Trophoblast cell (in vitro differentiated cells and primary cell): ENCODE measurements around the gene DNAH9.

Experiments used
- DNase-seq, 2 donors: peaks; one replicate each; pipeline ENCODE4 v3.0.0-alpha.2; 2016
- H2AFZ ChIP-seq: 2 replicates; pipeline ENCODE4 v1.6.1; 2013; ENCODE audit warnings: low read length, moderate library complexity, mild to moderate bottlenecking; ENCODE audit not compliant: insufficient read depth, poor library complexity
- H2AK5ac ChIP-seq: 2 replicates; pipeline ENCODE4 v1.6.1; 2013; ENCODE audit warnings: mild to moderate bottlenecking, low read length
- H2BK120ac ChIP-seq: 2 replicates; pipeline ENCODE4 v1.6.1; 2013; ENCODE audit warnings: low read length, mild to moderate bottlenecking, moderate library complexity; ENCODE audit not compliant: insufficient read depth, poor library complexity
- H2BK12ac ChIP-seq: 2 replicates; pipeline ENCODE4 v1.6.1; 2013; ENCODE audit warnings: mild to moderate bottlenecking, low read length, moderate library complexity
- H2BK5ac ChIP-seq: 2 replicates; pipeline ENCODE4 v1.6.1; 2013; ENCODE audit warnings: low read length, low read depth, moderate library complexity, mild to moderate bottlenecking; ENCODE audit not compliant: poor library complexity
- H3K14ac ChIP-seq: 2 replicates; pipeline ENCODE4 v1.6.1; 2013; ENCODE audit warnings: mild to moderate bottlenecking, low read length
- H3K18ac ChIP-seq: 2 replicates; pipeline ENCODE4 v1.6.1; 2013; ENCODE audit warnings: mild to moderate bottlenecking, low read length
- H3K23ac ChIP-seq: 2 replicates; pipeline ENCODE4 v1.6.1; 2013; ENCODE audit warnings: low read length
- H3K27ac ChIP-seq: 2 replicates; pipeline ENCODE4 v1.5.1; 2013; ENCODE audit warnings: low read depth, mild to moderate bottlenecking, inconsistent platforms, low read length, moderate library complexity
- H3K27me3 ChIP-seq: 2 replicates; pipeline ENCODE4 v1.6.1; 2013; ENCODE audit warnings: inconsistent platforms, mild to moderate bottlenecking, low read length, moderate library complexity; ENCODE audit not compliant: insufficient read depth
- H3K36me3 ChIP-seq, 2 experiments: 1 replicate in 1 of 2; 2 replicates in 1 of 2; pipeline ENCODE4 v1.6.1; 2013; ENCODE audit warnings: low read length in 2 of 2, mild to moderate bottlenecking in 2 of 2, moderate library complexity in 1 of 2; ENCODE audit not compliant: insufficient read depth in 2 of 2, control insufficient read depth in 1 of 2
- H3K4ac ChIP-seq: 2 replicates; pipeline ENCODE4 v1.6.1; 2013; ENCODE audit warnings: low read depth, mild to moderate bottlenecking, low read length, moderate library complexity
- H3K4me1 ChIP-seq, 2 experiments: 1 replicate in 1 of 2; 2 replicates in 1 of 2; pipeline ENCODE4 v1.6.1; 2013; ENCODE audit warnings: low read length in 2 of 2, mild to moderate bottlenecking in 2 of 2, moderate library complexity in 1 of 2; ENCODE audit not compliant: insufficient read depth in 2 of 2, control insufficient read depth in 1 of 2
- H3K4me2 ChIP-seq: 2 replicates; pipeline ENCODE4 v1.6.1; 2013; ENCODE audit warnings: inconsistent platforms, mild to moderate bottlenecking, low read length, moderate library complexity
- H3K4me3 ChIP-seq: 2 replicates; pipeline ENCODE4 v1.5.1; 2013; ENCODE audit warnings: mild to moderate bottlenecking, low read depth, low read length, inconsistent platforms
- H3K79me1 ChIP-seq: one replicate; pipeline ENCODE4 v1.6.1; 2013; ENCODE audit warnings: low read length
- H3K79me2 ChIP-seq: 2 replicates; pipeline ENCODE4 v1.6.1; 2013; ENCODE audit warnings: low read length, mild to moderate bottlenecking; ENCODE audit not compliant: control insufficient read depth, insufficient read depth, poor library complexity
- H3K9ac ChIP-seq: 2 replicates; pipeline ENCODE4 v1.6.1; 2013; ENCODE audit warnings: mild to moderate bottlenecking, low read length
- H3K9me3 ChIP-seq: 2 replicates; pipeline ENCODE4 v1.6.1; 2013; ENCODE audit warnings: low read depth, mild to moderate bottlenecking, control low read depth, inconsistent platforms, low read length; ENCODE audit not compliant: insufficient read depth
- H4K12ac ChIP-seq: 2 replicates; pipeline ENCODE4 v1.6.1; 2013; ENCODE audit warnings: low read depth, mild to moderate bottlenecking, low read length, moderate library complexity
- H4K8ac ChIP-seq: 2 replicates; pipeline ENCODE4 v1.6.1; 2013; ENCODE audit warnings: low read depth, mild to moderate bottlenecking, low read length, moderate library complexity
- H4K91ac ChIP-seq: one replicate; pipeline ENCODE4 v1.6.1; 2013; ENCODE audit warnings: low read depth, mild to moderate bottlenecking, low read length, moderate library complexity
- WGBS: extraction: QIAGEN DNeasy Blood & Tissue Kit; methylation state at CpG from one replicate; pipeline ENCODE4 v1.1.7; 2013; ENCODE audit warnings: missing lambda C conversion rate; ENCODE audit not compliant: insufficient read length, insufficient coverage; ENCODE audit errors: extremely low coverage; 5-methylcytosine and 5-hydroxymethylcytosine counted together

Gene DNAH9

GRCh38 chr17:11730747-11731146 is 132.5 kb downstream of the DNAH9 start:
- Histone ChIP-seq H3K27ac (no peak overlapping the region), H3K79me2 (no peaks in the 10 kb centered on the region), H2BK120ac (no peak overlapping the region), H3K18ac (no peak overlapping the region), H3K4me1 (no peaks in the 10 kb centered on the region), H3K79me1 (no peaks in the 10 kb centered on the region), H4K91ac (no peak overlapping the region), H3K4me3 (no peak overlapping the region), H3K9me3 (peaks cover 2% of the 10 kb centered on the region), H2AK5ac (no peak overlapping the region), H2BK12ac (no peak overlapping the region), H3K4me2 (no peak overlapping the region), H4K12ac (no peak overlapping the region), H2AFZ (no peak overlapping the region), H3K9ac (no peak overlapping the region), H4K8ac (no peak overlapping the region), H3K14ac (no peak overlapping the region), H2BK5ac (no peak overlapping the region), H3K4ac (no peak overlapping the region), H3K27me3 (no peaks in the 10 kb centered on the region), H3K23ac (no peak overlapping the region), H3K36me3 (no peaks in the 10 kb centered on the region)
- WGBS = no CpG with 5 or more reads among the region's 3 CpGs
- no peak for DNase-seq

- Histone ChIP-seq H3K4me2 (no peak overlapping the region), H4K12ac (no peak overlapping the region), H2BK120ac (no peak overlapping the region), H3K79me1 (no peaks in the 10 kb centered on the region), H3K9ac (no peak overlapping the region), H3K9me3 (peaks cover 2% of the 10 kb centered on the region), H4K8ac (no peak overlapping the region), H2AFZ (no peak overlapping the region), H2BK12ac (no peak overlapping the region), H3K36me3 (no peaks in the 10 kb centered on the region), H2BK5ac (no peak overlapping the region), H3K27me3 (no peaks in the 10 kb centered on the region), H3K27ac (no peak overlapping the region), H4K91ac (no peak overlapping the region), H2AK5ac (no peak overlapping the region), H3K23ac (no peak overlapping the region), H3K4ac (no peak overlapping the region), H3K18ac (no peak overlapping the region), H3K4me3 (no peak overlapping the region), H3K4me1 (no peaks in the 10 kb centered on the region), H3K14ac (no peak overlapping the region), H3K79me2 (no peaks in the 10 kb centered on the region)
- no CpG with 5 or more reads among the region's 15 CpGs for WGBS
- DNase-seq = no peak
Observed at GRCh38 chr17:11736613-11737312, 138.5 kb downstream of the DNAH9 start.

- no peak overlapping the region for H4K12ac ChIP-seq
- H3K79me1 ChIP-seq = no peaks in the 10 kb centered on the region
- no peak overlapping the region for H3K4me3 ChIP-seq
- H2AFZ ChIP-seq = no peak overlapping the region
- H2BK12ac ChIP-seq = no peak overlapping the region
- H3K4ac ChIP-seq = no peak overlapping the region
- H3K4me1 ChIP-seq = no peaks in the 10 kb centered on the region
- no peak overlapping the region for H3K9ac ChIP-seq
- H3K27me3 ChIP-seq = no peaks in the 10 kb centered on the region
- H4K8ac ChIP-seq = no peak overlapping the region
- H3K4me2 ChIP-seq = no peak overlapping the region
- DNase-seq = no peak
- no peak overlapping the region for H2AK5ac ChIP-seq
- no peak overlapping the region for H3K27ac ChIP-seq
- no peak overlapping the region for H3K14ac ChIP-seq
- WGBS = no CpG with 5 or more reads among the region's 5 CpGs
- H2BK5ac ChIP-seq = no peak overlapping the region
- no peak overlapping the region for H3K23ac ChIP-seq
- peaks cover under 1% of the 10 kb centered on the region for H3K9me3 ChIP-seq
- no peaks in the 10 kb centered on the region for H3K36me3 ChIP-seq
- H3K79me2 ChIP-seq = no peaks in the 10 kb centered on the region
- H4K91ac ChIP-seq = no peak overlapping the region
- H2BK120ac ChIP-seq = no peak overlapping the region
- H3K18ac ChIP-seq = no peak overlapping the region
Observed at GRCh38 chr17:11737313-11737679, 139.0 kb downstream of the DNAH9 start.

DNA sequence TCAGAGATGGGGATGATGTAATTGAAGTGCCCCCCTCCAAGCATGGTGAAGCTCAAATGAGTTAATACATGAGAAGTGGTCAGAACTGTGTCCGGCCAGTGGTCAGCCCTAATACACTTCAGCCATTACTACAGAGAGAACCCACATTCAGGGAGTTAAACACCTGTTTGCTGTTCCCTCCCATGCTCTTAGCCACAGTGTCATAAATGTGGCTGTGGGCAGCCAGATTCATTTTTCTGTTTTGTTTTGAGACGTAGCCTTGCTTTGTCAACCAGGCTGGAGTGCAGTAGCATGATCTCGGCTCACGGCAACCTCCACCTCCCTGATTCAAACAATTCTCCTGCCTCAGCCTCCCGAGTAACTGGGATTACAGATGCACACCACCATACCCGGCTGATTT is 139.9 kb downstream of the DNAH9 start:
- Histone ChIP-seq H2BK5ac (no peak overlapping the region), H3K18ac (no peak overlapping the region), H3K79me1 (no peaks in the 10 kb centered on the region), H4K91ac (no peak overlapping the region), H3K79me2 (no peaks in the 10 kb centered on the region), H2BK120ac (no peak overlapping the region), H3K4ac (no peak overlapping the region), H3K23ac (no peak overlapping the region), H2AK5ac (no peak overlapping the region), H4K12ac (no peak overlapping the region), H3K4me3 (no peak overlapping the region), H3K4me2 (no peak overlapping the region), H3K27me3 (no peaks in the 10 kb centered on the region), H3K14ac (no peak overlapping the region), H4K8ac (no peak overlapping the region), H3K4me1 (no peaks in the 10 kb centered on the region), H2AFZ (no peak overlapping the region), H2BK12ac (no peak overlapping the region), H3K9me3 (no peaks in the 10 kb centered on the region), H3K9ac (no peak overlapping the region), H3K36me3 (no peaks in the 10 kb centered on the region), H3K27ac (no peak overlapping the region)
- WGBS = no CpG with 5 or more reads among the region's 6 CpGs
- DNase-seq = no peak
